G401.6 (cell line): ENCODE results near the gene SFRP2.

Experiments used
- FAIRE-seq: peaks from 2 replicates; lab custom pipeline; 2012; peaks lifted over from hg19 to GRCh38; lab: Jason Lieb, UNC

SFRP2 gene

DNA sequence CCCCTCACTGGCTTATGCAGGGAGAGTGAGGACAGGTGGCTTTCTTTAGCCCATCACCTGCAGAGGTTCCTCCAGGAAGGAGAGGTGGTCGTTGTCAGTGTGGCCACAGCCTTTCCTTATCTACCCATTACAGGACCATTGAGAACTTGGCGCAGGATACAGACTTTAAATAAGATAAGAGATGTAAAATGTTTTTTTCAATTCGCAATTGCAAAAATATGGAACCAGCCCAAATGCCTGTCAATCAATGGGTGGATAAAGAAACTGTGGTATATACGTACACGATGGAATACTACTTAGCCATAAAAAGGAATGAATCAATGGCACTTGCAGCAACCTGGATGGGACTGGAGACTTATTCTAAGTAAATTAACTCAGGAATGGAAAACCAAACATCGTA lies 22.1 kb downstream of the SFRP2 start:
- no peak for FAIRE-seq

DNA sequence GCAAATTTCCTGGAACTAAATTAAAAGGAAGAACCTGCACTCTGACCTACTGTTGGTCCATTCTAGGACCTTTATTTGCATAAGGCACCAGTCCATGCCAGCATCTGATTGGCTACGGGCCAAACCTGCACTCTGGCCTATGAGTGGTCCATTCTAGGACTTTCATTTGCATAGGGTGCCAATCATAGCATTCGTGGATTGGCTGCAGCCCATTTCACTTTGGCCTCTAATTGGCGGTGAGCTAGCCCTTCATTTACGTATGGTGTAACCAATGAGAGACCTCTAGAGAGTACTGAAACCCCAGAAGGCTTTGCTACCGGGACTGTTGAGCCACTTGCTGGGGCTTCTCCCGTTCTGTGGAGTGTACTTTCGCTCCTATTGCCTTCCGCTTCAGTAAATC lies 23.0 kb downstream of the SFRP2 start:
- no peak for FAIRE-seq

- FAIRE-seq, result no peak
Observed at GRCh38 chr4:153764601-153765368, 24.1 kb downstream of the SFRP2 start.

- FAIRE-seq, result no peak
Observed at GRCh38 chr4:153763404-153763803, 25.5 kb downstream of the SFRP2 start.

GRCh38 chr4:153759407-153760316 lies 29.2 kb downstream of the SFRP2 start, which contains the start of gene RNF175:
RNF175 (minus strand) TSS chr4:153760024; CDS start chr4:153759862, 162 bp downstream.
- no peak for FAIRE-seq

- no peak for FAIRE-seq
Observed at GRCh38 chr4:153758688-153759406, 30.0 kb downstream of the SFRP2 start.

DNA sequence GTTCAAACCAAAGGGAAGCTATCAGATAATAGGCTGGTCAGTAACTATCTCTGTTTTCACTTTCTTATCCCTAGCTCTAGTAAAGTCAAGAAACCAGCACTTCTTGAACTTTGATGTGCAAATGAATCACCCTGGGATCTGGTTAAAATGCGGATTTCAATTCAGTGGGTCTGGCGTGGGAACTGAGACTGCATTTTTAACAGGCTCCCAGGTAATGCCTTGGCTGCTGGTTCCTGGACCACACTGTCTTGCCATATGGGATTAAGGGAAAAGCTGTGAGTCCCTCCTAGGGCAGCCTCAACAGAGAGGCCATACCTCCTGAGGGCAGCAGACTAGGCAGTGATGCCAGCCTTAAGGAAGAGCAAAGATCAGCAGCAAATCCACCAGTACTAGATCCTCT lies 30.7 kb downstream of the SFRP2 start:
- no peak for FAIRE-seq

- FAIRE-seq, result no peak
Observed at GRCh38 chr4:153757407-153757806, 31.5 kb downstream of the SFRP2 start.

- FAIRE-seq, result no peak
Observed at GRCh38 chr4:153755186-153755585, 33.7 kb downstream of the SFRP2 start.

DNA sequence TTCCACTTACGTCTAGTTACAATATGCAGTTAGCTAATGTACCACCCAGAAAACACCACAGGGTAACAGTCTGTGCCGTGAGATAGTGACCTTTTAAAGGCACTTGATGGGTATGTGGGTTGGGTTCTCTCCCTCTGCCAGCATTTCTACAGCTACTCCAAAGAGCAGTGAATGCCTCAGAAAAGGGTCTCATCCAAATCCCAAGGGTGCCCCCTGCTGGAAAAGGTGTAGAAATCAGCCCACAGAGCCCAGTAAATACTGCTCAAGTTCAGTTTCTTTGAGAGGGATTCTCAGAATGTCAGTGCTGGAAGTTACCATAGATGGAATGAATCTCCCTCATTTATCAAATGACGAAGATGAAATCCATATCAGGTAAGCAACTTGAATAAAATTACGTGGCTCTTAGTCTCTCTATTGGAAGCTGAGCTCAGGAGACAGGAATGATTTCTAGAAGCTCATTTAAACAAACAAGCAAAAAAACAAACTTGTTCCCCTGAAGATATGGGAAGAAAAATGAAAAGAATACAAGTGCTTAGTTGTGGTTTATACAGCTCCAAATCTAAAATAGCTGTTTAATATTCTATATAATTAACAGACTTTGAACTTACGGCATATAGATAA lies 38.6 kb downstream of the SFRP2 start:
- FAIRE-seq, result peak; percentile 83

DNA sequence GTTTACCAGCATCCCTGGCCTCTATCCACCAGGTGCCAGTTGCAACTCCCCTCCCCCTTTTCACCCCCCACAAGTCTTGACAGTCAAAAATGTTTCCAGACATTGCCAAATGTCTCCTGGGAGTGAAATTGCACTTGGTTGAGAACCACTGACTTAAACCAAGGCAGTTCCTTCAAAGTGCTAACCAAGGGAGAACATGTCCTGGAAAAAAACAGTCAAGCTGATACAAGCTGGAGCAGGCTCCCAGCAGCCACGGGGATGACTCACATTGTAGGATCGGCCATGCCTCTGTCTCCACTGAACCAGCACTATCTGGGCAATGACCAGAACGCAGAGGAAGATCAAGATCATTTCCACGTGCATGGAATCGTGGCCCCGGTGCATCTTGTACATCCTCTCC lies 40.5 kb downstream of the SFRP2 start:
- FAIRE-seq, result no peak

GRCh38 chr4:153747406-153747955 lies 41.4 kb downstream of the SFRP2 start:
- no peak for FAIRE-seq

DNA sequence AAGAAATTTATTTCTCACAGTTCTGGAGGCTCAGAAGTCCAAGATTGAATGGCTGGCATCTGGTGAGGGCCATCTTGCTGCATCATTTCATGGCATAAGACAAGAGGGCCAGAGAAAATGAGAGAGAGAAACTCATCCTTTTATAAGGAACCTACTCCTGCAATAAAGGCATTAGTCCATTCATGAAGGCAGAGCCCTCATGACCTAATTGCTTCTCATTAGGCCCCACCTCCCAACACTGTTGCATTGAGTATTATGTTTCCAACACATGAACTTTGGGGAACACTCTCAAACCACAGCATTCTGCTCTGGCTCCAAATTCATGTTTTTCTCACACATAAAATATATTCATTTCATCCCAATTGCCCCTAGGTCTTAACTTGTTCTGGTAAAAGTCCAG lies 43.2 kb downstream of the SFRP2 start:
- no peak for FAIRE-seq

DNA sequence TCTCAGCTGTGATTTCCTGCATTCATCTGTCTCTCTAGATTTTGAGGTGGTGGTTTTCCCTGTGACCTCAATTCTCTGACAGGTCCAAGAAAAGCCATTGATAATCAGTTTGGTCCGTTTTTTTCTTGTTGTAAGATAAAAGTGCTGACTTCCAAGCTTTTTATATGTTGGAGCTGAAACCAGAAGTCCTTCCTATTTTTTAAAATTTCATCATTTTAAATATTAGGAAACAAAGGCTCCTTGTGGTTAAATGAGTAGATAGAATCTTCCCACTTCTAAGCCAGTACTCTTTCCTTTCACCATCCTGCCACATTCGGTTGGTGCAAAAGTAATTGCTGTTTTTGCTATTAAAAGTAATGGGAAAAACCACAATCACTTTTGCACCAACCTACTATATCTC lies 47.3 kb downstream of the SFRP2 start:
- no peak for FAIRE-seq

DNA sequence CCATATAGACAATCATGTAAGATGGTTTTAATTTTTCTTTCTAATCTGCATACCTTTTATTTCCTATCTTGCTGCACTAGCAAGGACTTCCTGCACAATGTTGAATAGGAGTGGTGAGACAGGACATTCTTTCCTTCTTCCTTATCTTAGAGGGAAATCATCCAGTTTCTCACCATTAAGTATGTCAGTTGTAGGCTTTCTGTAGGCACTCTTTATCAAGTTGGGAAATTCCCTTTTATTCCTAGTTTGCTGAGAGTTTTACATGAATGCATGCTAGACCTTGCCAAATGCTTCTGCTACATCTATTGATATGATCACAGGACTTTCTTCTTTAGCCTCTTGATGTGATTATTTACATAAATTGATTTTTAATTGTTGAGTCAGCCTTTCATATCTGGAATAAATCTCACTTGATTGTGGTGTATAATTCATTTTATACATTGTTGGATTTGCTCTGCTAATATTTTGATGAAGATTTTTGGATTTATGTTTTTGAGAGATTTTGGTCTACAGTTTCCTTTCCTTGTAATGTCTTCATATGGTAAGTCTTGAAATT lies 52.9 kb downstream of the SFRP2 start:
- no peak for FAIRE-seq

DNA sequence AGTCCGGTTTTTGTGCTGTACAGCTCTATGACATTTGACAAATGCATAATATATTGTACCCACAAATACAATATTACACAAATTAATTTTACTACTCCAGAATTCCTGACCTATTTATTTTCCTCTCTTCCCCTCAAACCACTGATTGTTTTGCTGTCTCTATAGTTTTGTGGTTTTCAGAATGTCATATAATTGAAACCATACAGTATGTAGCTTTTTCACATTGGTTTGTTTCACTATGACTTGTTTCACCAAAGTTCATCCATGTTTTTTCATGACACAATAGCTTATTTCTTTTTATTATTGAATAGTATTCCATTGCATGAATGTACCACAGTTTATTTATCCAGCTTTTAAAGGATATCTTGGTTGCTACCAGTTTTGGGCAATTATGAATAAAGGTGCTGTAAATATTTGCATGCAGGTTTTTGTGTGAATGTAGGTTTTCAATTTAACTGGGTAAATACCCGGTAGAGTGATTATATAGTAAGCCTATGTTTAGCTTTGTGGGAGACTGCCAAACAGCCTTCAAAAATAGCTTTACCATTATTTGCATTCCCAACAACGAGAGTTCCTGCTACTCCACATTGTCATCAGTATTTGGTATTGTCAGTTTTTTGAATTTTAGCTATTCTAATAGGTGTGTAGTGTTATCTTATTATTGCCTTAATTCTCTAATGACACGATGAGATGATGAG lies 55.0 kb downstream of the SFRP2 start:
- FAIRE-seq, result no peak

DNA sequence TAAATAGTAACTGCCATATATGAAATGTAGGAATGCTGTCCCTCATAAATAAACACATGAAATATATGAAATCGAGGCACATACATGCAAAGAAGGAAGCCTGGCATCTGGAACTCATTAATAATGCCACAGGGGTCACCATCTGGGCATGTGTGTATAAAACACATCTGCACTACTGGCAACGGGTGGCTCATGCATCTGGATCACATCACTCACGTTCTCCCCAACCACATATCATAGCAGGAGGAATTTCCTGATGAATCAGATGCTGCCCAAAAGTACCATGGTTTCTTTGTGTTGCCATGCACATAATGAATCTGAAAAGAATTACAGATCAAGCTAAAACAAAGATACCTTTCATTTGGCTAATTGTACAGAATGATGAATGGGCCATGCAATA lies 57.6 kb downstream of the SFRP2 start:
- FAIRE-seq, result no peak
